PFSK-1 (cell line): ENCODE measurements around the gene ZDHHC7.

Experiments used
- FOXP2 ChIP-seq: optimal IDR thresholded peaks from 2 replicates; pipeline ENCODE3; 2011; ENCODE audit warnings: borderline replicate concordance, control low read depth, inconsistent platforms; ENCODE audit not compliant: insufficient read depth; ENCODE audit errors: extremely low read length, extremely low read depth
- POLR2AphosphoS5 ChIP-seq: IDR thresholded peaks from 2 replicates; pipeline ENCODE4 v1.6.1; 2012; ENCODE audit warnings: low read depth, mild to moderate bottlenecking, control low read depth, low read length, moderate library complexity
- SIN3A ChIP-seq: IDR thresholded peaks from 2 replicates; pipeline ENCODE4 v1.6.1; 2012; ENCODE audit warnings: mild to moderate bottlenecking, low read length, moderate library complexity, borderline replicate concordance; ENCODE audit not compliant: insufficient read depth
- TAF1 ChIP-seq: IDR thresholded peaks from 2 replicates; pipeline ENCODE4 v1.6.1; 2012; ENCODE audit warnings: low read length, control low read depth, borderline replicate concordance; ENCODE audit not compliant: insufficient read depth
- TF ChIP-seq, protein P1 (sequence below), 2 experiments: IDR thresholded peaks; 2 replicates each; pipeline versions ENCODE4 v1.6.1 to v1.8.0; 2011 to 2012; ENCODE audit warnings: low read depth in 2 of 2, low read length in 2 of 2, control low read depth in 1 of 2, inconsistent platforms in 1 of 2, mild to moderate bottlenecking in 1 of 2, moderate library complexity in 1 of 2; ENCODE audit not compliant: insufficient read depth in 1 of 2

The ZDHHC7 gene

GRCh38 chr16:85051067-85051581 lies 39.8 kb upstream of the ZDHHC7 start:
- TF ChIP-seq SIN3A (no peak), TAF1 (no peak), FOXP2 (no peak), POLR2AphosphoS5 (no peak)
- TF ChIP-seq, protein P1, sequence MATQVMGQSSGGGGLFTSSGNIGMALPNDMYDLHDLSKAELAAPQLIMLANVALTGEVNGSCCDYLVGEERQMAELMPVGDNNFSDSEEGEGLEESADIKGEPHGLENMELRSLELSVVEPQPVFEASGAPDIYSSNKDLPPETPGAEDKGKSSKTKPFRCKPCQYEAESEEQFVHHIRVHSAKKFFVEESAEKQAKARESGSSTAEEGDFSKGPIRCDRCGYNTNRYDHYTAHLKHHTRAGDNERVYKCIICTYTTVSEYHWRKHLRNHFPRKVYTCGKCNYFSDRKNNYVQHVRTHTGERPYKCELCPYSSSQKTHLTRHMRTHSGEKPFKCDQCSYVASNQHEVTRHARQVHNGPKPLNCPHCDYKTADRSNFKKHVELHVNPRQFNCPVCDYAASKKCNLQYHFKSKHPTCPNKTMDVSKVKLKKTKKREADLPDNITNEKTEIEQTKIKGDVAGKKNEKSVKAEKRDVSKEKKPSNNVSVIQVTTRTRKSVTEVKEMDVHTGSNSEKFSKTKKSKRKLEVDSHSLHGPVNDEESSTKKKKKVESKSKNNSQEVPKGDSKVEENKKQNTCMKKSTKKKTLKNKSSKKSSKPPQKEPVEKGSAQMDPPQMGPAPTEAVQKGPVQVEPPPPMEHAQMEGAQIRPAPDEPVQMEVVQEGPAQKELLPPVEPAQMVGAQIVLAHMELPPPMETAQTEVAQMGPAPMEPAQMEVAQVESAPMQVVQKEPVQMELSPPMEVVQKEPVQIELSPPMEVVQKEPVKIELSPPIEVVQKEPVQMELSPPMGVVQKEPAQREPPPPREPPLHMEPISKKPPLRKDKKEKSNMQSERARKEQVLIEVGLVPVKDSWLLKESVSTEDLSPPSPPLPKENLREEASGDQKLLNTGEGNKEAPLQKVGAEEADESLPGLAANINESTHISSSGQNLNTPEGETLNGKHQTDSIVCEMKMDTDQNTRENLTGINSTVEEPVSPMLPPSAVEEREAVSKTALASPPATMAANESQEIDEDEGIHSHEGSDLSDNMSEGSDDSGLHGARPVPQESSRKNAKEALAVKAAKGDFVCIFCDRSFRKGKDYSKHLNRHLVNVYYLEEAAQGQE (IDR thresholded peaks at IDR 0.05; ENCODE audit: insufficient read depth in 1 of 2, low read depth in 2 of 2, low read length in 2 of 2) = no peak

DNA sequence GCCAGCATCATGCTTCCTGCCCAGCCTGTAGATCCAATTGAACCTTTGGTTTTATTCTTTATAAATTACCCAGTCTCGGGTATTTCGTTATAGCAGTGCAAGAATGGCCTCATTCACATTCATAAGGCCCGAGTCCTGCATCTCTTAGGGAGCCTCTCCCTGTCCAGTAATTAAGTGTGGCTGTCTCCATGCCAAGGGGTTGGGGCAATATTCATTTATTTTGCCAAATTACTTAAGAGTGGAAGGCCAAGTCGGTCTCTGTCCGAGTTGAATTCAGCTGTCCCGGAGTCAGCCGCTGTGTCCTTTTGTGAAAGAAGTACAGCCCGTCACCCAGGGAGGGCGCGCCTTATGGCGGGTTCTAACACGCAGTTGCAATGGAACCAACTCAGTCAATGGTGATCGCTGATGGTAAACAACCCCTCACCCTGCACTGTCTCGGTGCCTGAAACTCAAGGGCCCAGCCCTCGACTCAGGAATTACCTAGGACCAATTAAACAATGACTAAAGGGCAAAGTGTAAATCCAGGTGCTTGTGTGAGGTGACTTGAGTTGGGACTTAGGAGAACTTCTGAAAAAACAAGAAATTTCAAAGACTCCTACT lies 38.5 kb upstream of the ZDHHC7 start:
- TF ChIP-seq FOXP2 (no peak), SIN3A (no peak), TAF1 (no peak), POLR2AphosphoS5 (no peak)
- TF ChIP-seq, protein P1 (IDR thresholded peaks at IDR 0.05; ENCODE audit: insufficient read depth in 1 of 2, low read depth in 2 of 2, low read length in 2 of 2) = no peak

- no peak for TF ChIP-seq FOXP2
- TF ChIP-seq, protein P1 (IDR thresholded peaks at IDR 0.05; ENCODE audit: insufficient read depth in 1 of 2, low read depth in 2 of 2, low read length in 2 of 2) = no peak
- TF ChIP-seq TAF1 = no peak
Observed at GRCh38 chr16:85048921-85049562, 37.7 kb upstream of the ZDHHC7 start.

DNA sequence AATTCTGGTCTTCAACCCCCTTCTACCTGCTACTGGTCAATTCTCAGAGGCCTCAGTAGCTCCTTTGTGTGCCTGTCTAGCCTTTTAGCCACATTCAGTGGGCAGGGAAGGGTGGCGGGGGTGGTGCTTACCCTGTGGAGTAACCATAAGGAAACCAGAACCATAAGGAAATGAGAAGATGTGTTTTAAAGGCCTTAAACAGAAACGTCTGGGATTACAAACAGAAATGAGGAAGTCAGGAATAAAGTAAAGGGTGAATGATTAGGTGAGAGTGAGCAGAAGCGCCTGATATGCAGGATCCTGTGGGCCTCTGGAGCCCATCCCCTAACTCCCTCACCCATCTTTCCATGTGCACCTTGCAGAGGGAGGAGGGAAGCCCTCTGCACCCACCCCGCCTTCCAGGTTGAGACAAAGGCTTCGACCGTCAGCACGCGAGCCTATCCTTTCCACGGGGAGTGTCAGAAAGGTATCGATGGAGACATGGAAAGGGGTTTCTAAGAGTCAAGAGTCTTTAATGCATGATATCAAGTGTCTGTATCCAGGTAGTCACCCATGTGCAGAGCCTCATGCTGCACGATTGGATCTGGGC lies 36.6 kb upstream of the ZDHHC7 start:
- TF ChIP-seq POLR2AphosphoS5 (no peak), TAF1 (no peak), SIN3A (no peak), FOXP2 (no peak)
- TF ChIP-seq, protein P1 (IDR thresholded peaks at IDR 0.05; ENCODE audit: insufficient read depth in 1 of 2, low read depth in 2 of 2, low read length in 2 of 2) = no peak
